HG02759 (cell line): ENCODE measurements around the gene MUCL3.
"Not testable (repeated sequence)": the region's sequence is repeated elsewhere in the genome, so short reads cannot be mapped to it uniquely, and the experiment has no call there.

ENCODE experiments used
- ATAC-seq: cut with Tn5 transposase; IDR thresholded peaks from one replicate; pipeline ENCODE4 v1.9.1; 2021; ENCODE audit warnings: mild to moderate bottlenecking, moderate library complexity; ENCODE audit not compliant: unreplicated experiment

Gene MUCL3

GRCh38 chr6:30979141-30979540 lies 38.4 kb downstream of the MUCL3 start:
- ATAC-seq: no peak

DNA sequence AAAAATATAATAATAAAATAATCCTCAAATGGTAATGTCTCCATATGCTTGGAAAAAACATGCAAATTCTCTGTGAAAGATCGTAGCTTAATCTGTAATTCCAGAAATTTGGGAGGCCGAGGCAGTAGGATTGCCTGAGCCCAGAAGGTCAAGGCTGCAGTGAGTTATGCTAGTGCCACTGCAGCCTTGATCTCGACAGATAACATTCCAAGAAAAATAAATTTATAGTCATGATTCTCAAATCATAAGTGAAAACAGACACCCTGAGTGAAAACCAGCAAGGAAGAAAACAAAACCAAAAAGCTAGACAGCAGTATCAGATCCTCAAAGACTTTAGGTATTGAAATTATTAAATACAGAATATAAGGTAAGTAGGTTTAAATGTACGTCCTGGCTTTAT lies 38.9 kb downstream of the MUCL3 start:
- no peak for ATAC-seq

GRCh38 chr6:30981942-30982772 lies 41.4 kb downstream of the MUCL3 start:
- ATAC-seq: no peak

- no peak for ATAC-seq
Observed at GRCh38 chr6:30983439-30983838, 42.7 kb downstream of the MUCL3 start, which contains the start of gene MUC21. Gene MUC21 (plus strand): TSS chr6:30983718. CDS start chr6:30983959, 241 bp downstream.

DNA sequence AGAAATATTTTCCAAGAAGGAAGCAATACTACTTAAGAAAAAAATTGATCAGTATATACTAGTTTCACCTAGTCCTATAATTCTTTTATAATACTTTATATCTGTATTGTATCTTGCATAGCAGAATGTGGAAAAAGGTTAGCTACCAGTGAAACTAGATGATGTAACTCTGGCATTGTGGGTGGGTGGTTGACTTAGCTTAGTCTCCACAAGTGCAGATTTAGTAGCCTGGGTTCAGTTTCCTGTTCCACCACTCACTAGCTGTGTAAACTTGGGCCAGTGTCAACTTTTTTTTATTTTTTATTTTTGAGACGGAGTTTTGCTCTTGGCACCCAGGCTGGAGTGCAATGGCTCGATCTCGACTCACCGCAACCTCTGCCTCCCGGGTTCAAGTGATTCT lies 44.7 kb downstream of the MUCL3 start:
- ATAC-seq: no peak

DNA sequence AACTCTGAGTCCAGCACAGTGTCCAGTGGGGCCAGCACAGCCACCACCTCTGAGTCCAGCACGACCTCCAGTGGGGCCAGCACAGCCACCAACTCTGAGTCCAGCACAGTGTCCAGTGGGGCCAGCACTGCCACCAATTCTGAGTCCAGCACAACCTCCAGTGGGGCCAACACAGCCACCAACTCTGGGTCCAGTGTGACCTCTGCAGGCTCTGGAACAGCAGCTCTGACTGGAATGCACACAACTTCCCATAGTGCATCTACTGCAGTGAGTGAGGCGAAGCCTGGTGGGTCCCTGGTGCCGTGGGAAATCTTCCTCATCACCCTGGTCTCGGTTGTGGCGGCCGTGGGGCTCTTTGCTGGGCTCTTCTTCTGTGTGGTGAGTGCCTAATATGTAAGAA lies 46.5 kb downstream of the MUCL3 start:
- ATAC-seq: no peak

DNA sequence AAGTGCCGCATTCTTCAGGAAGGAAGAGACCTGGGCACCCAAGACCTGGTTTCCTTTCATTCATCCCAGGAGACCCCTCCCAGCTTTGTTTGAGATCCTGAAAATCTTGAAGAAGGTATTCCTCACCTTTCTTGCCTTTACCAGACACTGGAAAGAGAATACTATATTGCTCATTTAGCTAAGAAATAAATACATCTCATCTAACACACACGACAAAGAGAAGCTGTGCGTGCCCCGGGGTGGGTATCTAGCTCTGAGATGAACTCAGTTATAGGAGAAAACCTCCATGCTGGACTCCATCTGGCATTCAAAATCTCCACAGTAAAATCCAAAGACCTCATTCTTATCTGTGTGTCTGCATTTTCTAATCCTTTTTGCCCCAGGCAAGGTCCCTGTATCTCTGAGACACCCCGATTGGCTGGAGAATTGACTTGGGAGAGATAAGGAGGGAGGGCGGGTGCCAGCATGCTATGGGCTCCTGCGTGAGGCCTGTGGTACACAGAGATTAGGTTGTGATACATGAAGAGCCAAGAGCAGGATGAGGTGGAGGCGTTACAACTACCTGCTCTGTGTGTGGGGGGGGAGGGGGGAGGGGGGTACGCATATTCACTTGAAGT lies 47.5 kb downstream of the MUCL3 start:
- no peak for ATAC-seq

- ATAC-seq: no peak
Observed at GRCh38 chr6:30990422-30991086, 49.8 kb downstream of the MUCL3 start.

DNA sequence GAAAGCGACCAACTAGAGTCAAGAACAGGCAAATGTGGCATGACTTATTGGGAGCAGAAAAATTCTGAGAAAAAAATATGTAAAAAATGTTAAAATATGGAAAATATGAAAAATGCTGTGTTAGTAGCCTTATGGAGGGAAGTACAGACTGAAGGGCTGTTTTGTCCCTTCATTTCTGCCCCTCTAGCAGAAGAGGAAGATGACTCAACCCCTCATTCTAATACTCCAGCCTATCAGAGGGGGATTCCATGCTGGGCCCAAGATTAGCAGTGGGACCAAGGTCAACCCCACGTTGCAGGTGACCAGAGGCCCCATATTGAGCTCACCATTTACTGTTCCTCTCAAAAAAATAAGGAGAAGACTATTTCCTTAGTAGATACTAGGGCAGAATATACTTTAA lies 51.1 kb downstream of the MUCL3 start:
- ATAC-seq: no peak

- no peak for ATAC-seq
Observed at GRCh38 chr6:30997301-30997700, 56.5 kb downstream of the MUCL3 start.

GRCh38 chr6:30998785-30999184 lies 58.0 kb downstream of the MUCL3 start:
- no peak for ATAC-seq

DNA sequence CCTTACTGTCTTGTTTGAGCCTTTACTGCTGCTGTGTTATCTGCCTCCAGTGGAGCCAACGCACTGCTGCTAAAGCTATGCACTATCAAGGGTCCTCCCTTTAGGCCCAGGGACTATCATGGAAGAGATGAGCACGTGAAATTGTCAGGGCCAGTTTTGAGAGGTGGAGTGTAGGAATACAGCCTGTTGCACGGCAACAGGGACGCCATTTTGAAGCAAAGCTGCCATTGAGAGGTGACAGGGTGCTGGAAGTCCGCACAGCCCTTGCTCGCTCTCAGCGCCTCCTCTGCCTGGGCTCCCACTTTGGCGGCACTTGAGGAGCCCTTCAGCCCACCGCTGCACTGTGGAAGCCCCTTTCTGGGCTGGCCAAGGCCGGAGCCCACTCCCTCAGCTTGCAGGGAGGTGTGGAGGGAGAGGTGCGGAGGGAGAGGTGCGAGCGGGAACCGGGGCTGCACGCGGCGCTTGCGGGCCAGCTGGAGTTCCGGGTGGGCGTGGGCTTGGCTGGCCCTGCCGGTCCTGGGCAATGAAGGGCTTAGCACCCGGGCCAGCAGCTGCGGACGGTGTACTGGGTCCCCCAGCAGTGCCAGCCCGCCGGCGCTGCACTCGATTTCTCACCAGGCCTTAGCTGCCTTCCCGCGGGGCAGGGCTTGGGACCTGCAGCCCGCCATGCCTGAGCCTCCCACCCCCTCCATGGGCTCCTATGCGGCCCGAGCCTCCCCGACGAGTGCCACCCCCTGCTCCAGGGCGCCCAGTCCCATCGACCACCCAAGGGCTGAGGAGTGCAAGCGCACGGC lies 59.5 kb downstream of the MUCL3 start:
- not testable (repeated sequence) for ATAC-seq

GRCh38 chr6:31001281-31001888 lies 60.6 kb downstream of the MUCL3 start:
- no peak for ATAC-seq

DNA sequence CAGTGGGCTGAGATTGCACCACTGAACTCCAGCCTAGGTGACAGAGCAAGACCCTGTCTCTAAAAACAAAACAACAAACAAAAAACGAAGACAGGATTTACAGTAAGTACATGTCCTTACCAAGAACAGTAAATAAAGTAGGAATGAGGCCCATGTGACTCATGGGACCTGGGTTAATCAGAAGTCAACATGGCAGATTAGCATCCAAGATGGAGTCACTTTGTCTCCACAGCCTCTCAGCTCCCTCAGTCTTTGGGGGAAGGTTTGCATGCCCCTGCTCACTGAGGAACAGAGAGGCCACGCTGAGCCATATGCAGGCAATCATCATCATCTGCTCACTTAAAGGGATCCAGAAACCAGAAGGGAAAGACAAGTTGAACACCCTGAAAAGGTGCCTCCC lies 61.7 kb downstream of the MUCL3 start:
- ATAC-seq: no peak
